ENCODE data around the gene CAMK2A.

GRCh38 chr5:150323092-150323491 lies 33.5 kb upstream of the CAMK2A start:
- TF ChIP-seq, protein P1, sequence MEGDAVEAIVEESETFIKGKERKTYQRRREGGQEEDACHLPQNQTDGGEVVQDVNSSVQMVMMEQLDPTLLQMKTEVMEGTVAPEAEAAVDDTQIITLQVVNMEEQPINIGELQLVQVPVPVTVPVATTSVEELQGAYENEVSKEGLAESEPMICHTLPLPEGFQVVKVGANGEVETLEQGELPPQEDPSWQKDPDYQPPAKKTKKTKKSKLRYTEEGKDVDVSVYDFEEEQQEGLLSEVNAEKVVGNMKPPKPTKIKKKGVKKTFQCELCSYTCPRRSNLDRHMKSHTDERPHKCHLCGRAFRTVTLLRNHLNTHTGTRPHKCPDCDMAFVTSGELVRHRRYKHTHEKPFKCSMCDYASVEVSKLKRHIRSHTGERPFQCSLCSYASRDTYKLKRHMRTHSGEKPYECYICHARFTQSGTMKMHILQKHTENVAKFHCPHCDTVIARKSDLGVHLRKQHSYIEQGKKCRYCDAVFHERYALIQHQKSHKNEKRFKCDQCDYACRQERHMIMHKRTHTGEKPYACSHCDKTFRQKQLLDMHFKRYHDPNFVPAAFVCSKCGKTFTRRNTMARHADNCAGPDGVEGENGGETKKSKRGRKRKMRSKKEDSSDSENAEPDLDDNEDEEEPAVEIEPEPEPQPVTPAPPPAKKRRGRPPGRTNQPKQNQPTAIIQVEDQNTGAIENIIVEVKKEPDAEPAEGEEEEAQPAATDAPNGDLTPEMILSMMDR (IDR thresholded peaks at IDR 0.05) = no peak
- no peak for TF ChIP-seq POLR2A (IDR thresholded peaks at IDR 0.05)
- TF ChIP-seq POLR2AphosphoS5 (IDR thresholded peaks at IDR 0.05) = no peak

Data from upper lobe of left lung (tissue), 4 donors.